Neural progenitor cell (in vitro differentiated cells): ENCODE measurements around the gene TRMO. TPM values are rescaled to one million over a fixed set of nuclear protein-coding genes. Genes with fewer than 3 reads are reported as not detected.

Source experiments
- DNase-seq: peaks from one replicate; pipeline ENCODE4 v3.0.0-alpha.2; 2016; ENCODE audit warnings: low spot score
- H2AFZ ChIP-seq: fragments of 200-600 bp; sonication (generic); replicated peaks from 2 replicates; pipeline ENCODE4 v1.6.1; 2016; ENCODE audit warnings: antibody characterized with exemption
- H3F3A ChIP-seq: fragments of 200-600 bp; sonication (generic); 2 replicates; pipeline ENCODE4 v1.6.1; 2016; ENCODE audit warnings: antibody characterized with exemption, low read depth
- H3K27ac ChIP-seq: fragments of 200-600 bp; sonication (generic); 2 replicates; pipeline ENCODE4 v1.5.1; 2016; ENCODE audit warnings: mild to moderate bottlenecking
- H3K27me3 ChIP-seq: fragments of 200-600 bp; sonication (generic); 2 replicates; pipeline ENCODE4 v1.6.1; 2016; ENCODE audit warnings: mild to moderate bottlenecking, moderate library complexity
- H3K36me3 ChIP-seq: fragments of 200-600 bp; sonication (generic); 2 replicates; pipeline ENCODE4 v1.5.1; 2016
- H3K4me1 ChIP-seq: fragments of 200-600 bp; sonication (generic); 2 replicates; pipeline ENCODE4 v1.6.1; 2016; ENCODE audit warnings: mixed run types
- H3K4me2 ChIP-seq: fragments of 200-600 bp; sonication (generic); 2 replicates; pipeline ENCODE4 v1.6.1; 2016
- H3K4me3 ChIP-seq: fragments of 200-600 bp; sonication (generic); 2 replicates; pipeline ENCODE4 v1.5.1; 2016
- H3K79me2 ChIP-seq: fragments of 200-600 bp; sonication (generic); 2 replicates; pipeline ENCODE4 v1.6.1; 2016; ENCODE audit warnings: low read depth
- H3K9ac ChIP-seq: fragments of 200-600 bp; sonication (generic); 2 replicates; pipeline ENCODE4 v1.6.1; 2016
- H3K9me3 ChIP-seq: fragments of 200-600 bp; sonication (generic); 2 replicates; pipeline ENCODE4 v1.5.1; 2016; ENCODE audit warnings: low read depth
- H4K20me1 ChIP-seq: fragments of 200-600 bp; sonication (generic); 2 replicates; pipeline ENCODE4 v1.6.1; 2016; ENCODE audit warnings: low read depth
- H3K27ac Mint-ChIP-seq: 3 replicates; pipeline ENCODE4 v1.8.0; 2021; ENCODE audit warnings: mixed read lengths
- H3K27me3 Mint-ChIP-seq: 2 replicates; pipeline ENCODE4 v1.8.0; 2022; ENCODE audit warnings: low read depth, mild to moderate bottlenecking, inconsistent platforms, moderate library complexity, mixed read lengths; ENCODE audit not compliant: insufficient read depth
- H3K36me3 Mint-ChIP-seq: 3 replicates; pipeline ENCODE4 v1.8.0; 2021; ENCODE audit warnings: mixed read lengths
- H3K4me1 Mint-ChIP-seq: 3 replicates; pipeline ENCODE4 v1.8.0; 2021; ENCODE audit warnings: mixed read lengths
- H3K4me3 Mint-ChIP-seq: 3 replicates; pipeline ENCODE4 v1.8.0; 2021; ENCODE audit warnings: mild to moderate bottlenecking, moderate library complexity, mixed read lengths
- H3K9me3 Mint-ChIP-seq: 3 replicates; pipeline ENCODE4 v1.8.0; 2020; ENCODE audit warnings: mixed read lengths
- CTCF ChIP-seq: fragments of 200-600 bp; sonication (generic); IDR thresholded peaks from 2 replicates; pipeline ENCODE4 v1.5.1; 2017; ENCODE audit warnings: antibody characterized with exemption, mild to moderate bottlenecking
- EZH2 ChIP-seq: fragments of 200-600 bp; sonication (generic); IDR thresholded peaks from 2 replicates; pipeline ENCODE4 v1.6.1; 2017; ENCODE audit warnings: antibody characterized with exemption, mild to moderate bottlenecking, moderate library complexity
- EZH2phosphoT487 ChIP-seq: fragments of 200-600 bp; sonication (generic); IDR thresholded peaks from 2 replicates; pipeline ENCODE4 v1.6.1; 2017; ENCODE audit warnings: antibody characterized with exemption
- total RNA-seq: library from RNA; depleted of rRNA; stranded (reverse); fragments of >200 nt; gene quantifications from 2 replicates; pipeline ENCODE4 v1.2.3, GENCODE V29; 2015; ENCODE audit warnings: low replicate concordance

Gene TRMO
- total RNA-seq, 1 donor from 2014 or later, result 5.7 TPM

GRCh38 chr9:97895695-97896332 lies 26.5 kb downstream of the TRMO start:
- H3K9ac ChIP-seq, result no peak overlapping the region
- peak; percentile 65 for DNase-seq
- Mint-ChIP-seq H3K27ac (no peak overlapping the region), H3K27me3 (peaks cover 4% of the 10 kb centered on the region), H3K4me1 (peaks cover 2% of the 10 kb centered on the region), H3K4me3 (no peak overlapping the region), H3K9me3 (peaks cover 3% of the 10 kb centered on the region), H3K36me3 (no peaks in the 10 kb centered on the region)
- H3K9me3 ChIP-seq, result no peaks in the 10 kb centered on the region
- peaks cover 5% of the 10 kb centered on the region for H3K27me3 ChIP-seq
- no peaks in the 10 kb centered on the region for H3K4me1 ChIP-seq
- H3K4me3 ChIP-seq, result no peak overlapping the region
- TF ChIP-seq EZH2phosphoT487, result no peak
- peak; percentile 49 for TF ChIP-seq CTCF
- H4K20me1 ChIP-seq, result no peaks in the 10 kb centered on the region
- no peak overlapping the region for H3K4me2 ChIP-seq
- H3K27ac ChIP-seq, result no peak overlapping the region
- H2AFZ ChIP-seq, result no peak overlapping the region
- H3K36me3 ChIP-seq, result no peaks in the 10 kb centered on the region
- H3K79me2 ChIP-seq, result no peaks in the 10 kb centered on the region
- H3F3A ChIP-seq, result no peaks in the 10 kb centered on the region

GRCh38 chr9:97895211-97895610 lies 27.1 kb downstream of the TRMO start:
- H3K9me3 ChIP-seq, result no peaks in the 10 kb centered on the region
- peaks cover 5% of the 10 kb centered on the region for H3F3A ChIP-seq
- no peak overlapping the region for H2AFZ ChIP-seq
- no peaks in the 10 kb centered on the region for H4K20me1 ChIP-seq
- H3K79me2 ChIP-seq, result no peaks in the 10 kb centered on the region
- H3K4me2 ChIP-seq, result no peak overlapping the region
- Mint-ChIP-seq H3K27ac (no peak overlapping the region), H3K4me1 (peaks cover 2% of the 10 kb centered on the region), H3K27me3 (peaks cover 4% of the 10 kb centered on the region), H3K9me3 (peaks cover 3% of the 10 kb centered on the region), H3K36me3 (no peaks in the 10 kb centered on the region), H3K4me3 (no peak overlapping the region)
- H3K27me3 ChIP-seq, result peaks cover 5% of the 10 kb centered on the region
- no peak for TF ChIP-seq EZH2
- TF ChIP-seq CTCF, result no peak
- no peak for TF ChIP-seq EZH2phosphoT487
- H3K36me3 ChIP-seq, result no peaks in the 10 kb centered on the region
- H3K9ac ChIP-seq, result no peak overlapping the region
- no peak overlapping the region for H3K27ac ChIP-seq
- DNase-seq, result no peak
- no peak overlapping the region for H3K4me3 ChIP-seq
- H3K4me1 ChIP-seq, result no peaks in the 10 kb centered on the region

GRCh38 chr9:97892421-97892820 lies 29.9 kb downstream of the TRMO start:
- Mint-ChIP-seq H3K9me3 (peaks cover 3% of the 10 kb centered on the region), H3K36me3 (no peaks in the 10 kb centered on the region), H3K27me3 (no peaks in the 10 kb centered on the region), H3K4me3 (no peak overlapping the region), H3K27ac (no peak overlapping the region), H3K4me1 (peaks cover 2% of the 10 kb centered on the region)
- no peak overlapping the region for H3K4me2 ChIP-seq
- H3F3A ChIP-seq, result peaks cover 5% of the 10 kb centered on the region
- H3K9ac ChIP-seq, result no peak overlapping the region
- H3K4me1 ChIP-seq, result no peaks in the 10 kb centered on the region
- no peaks in the 10 kb centered on the region for H3K9me3 ChIP-seq
- no peak overlapping the region for H3K27ac ChIP-seq
- peaks cover 5% of the 10 kb centered on the region for H3K27me3 ChIP-seq
- no peak for DNase-seq
- H3K79me2 ChIP-seq, result no peaks in the 10 kb centered on the region
- no peaks in the 10 kb centered on the region for H3K36me3 ChIP-seq
- no peaks in the 10 kb centered on the region for H4K20me1 ChIP-seq
- TF ChIP-seq EZH2 (no peak), EZH2phosphoT487 (no peak), CTCF (no peak)
- H3K4me3 ChIP-seq, result no peak overlapping the region
- H2AFZ ChIP-seq, result no peak overlapping the region
